ENCODE results near the gene NOTCH2.
"Not testable (repeated sequence)": the region's sequence is repeated elsewhere in the genome, so short reads cannot be mapped to it uniquely, and the experiment has no call there.

DNA sequence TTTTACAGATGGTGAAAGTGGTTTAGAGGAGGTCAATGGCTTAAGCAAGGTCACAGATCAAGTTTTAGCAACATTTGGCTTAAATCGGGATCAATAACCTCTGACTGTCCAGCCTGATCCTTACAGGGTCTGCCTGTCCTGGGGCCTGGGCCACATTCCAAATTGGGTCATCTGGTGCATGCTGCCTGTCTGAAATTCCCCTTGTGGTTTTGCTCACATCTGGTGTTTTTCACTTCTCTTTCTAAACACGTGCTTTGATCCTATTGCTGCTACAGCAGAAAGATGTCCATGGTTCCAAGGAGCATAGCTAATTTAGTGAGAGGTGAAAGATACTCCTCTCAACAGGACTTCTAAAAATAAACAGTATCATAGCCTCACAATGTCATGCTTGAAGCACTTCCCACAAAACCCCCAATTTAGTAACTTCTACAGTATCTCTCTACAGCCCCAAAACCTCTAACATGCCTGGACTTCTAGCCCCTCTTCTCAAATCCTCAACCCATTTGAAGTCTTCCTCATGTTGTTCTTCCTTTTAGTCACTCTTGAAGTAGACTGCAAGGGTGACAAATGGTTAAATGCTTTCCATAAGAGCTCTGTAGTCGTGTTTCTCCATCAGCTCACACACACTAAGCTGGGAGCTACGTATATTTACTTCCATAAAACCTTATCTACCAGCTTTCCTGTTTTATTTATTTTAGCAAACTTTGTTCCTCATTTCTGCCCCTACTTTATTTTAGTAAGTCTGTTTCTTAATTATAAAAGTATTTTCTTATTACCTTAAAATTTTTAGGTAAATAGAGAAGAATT is 48.1 kb upstream of the NOTCH2 start:
- not testable (repeated sequence) for TF ChIP-seq EZH2 (IDR thresholded peaks at IDR 0.05; ENCODE audit: low read length, unreplicated experiment)
- TF ChIP-seq, protein P1, sequence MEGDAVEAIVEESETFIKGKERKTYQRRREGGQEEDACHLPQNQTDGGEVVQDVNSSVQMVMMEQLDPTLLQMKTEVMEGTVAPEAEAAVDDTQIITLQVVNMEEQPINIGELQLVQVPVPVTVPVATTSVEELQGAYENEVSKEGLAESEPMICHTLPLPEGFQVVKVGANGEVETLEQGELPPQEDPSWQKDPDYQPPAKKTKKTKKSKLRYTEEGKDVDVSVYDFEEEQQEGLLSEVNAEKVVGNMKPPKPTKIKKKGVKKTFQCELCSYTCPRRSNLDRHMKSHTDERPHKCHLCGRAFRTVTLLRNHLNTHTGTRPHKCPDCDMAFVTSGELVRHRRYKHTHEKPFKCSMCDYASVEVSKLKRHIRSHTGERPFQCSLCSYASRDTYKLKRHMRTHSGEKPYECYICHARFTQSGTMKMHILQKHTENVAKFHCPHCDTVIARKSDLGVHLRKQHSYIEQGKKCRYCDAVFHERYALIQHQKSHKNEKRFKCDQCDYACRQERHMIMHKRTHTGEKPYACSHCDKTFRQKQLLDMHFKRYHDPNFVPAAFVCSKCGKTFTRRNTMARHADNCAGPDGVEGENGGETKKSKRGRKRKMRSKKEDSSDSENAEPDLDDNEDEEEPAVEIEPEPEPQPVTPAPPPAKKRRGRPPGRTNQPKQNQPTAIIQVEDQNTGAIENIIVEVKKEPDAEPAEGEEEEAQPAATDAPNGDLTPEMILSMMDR (conservative IDR thresholded peaks at IDR 0.05; ENCODE audit: low read depth, low read length) = not testable (repeated sequence)

Data from PC-3 (cell line).